Upper lobe of left lung (tissue), 6 donors: ENCODE results near the gene SULF2. TPM values are rescaled to one million over a fixed set of nuclear protein-coding genes. Genes with fewer than 3 reads are reported as not detected.

ENCODE experiments used
- ATAC-seq, 2 donors: fragments of 200-7000 bp; cut with Tn5 transposase; one replicate each; pipeline ENCODE4 v1.9.1; 2022; ENCODE audit warnings: mild to moderate bottlenecking in 2 of 2, moderate library complexity in 2 of 2; ENCODE audit not compliant: low FRiP score in 2 of 2
- DNase-seq, 2 donors: peaks; one replicate each; pipeline ENCODE4 v3.0.0-alpha.2; 2019 to 2020
- H3K27ac ChIP-seq, 4 donors: fragments of 200-600 bp; sonication (generic); one replicate each; pipeline ENCODE4 v1.5.1; 2016 to 2019
- H3K27me3 ChIP-seq, 4 donors: fragments of 200-600 bp; sonication (generic); one replicate each; pipeline ENCODE4 v1.5.1; 2017 to 2019
- H3K36me3 ChIP-seq, 4 donors: fragments of 200-600 bp; sonication (generic); one replicate each; pipeline ENCODE4 v1.5.1; 2016 to 2019
- H3K4me1 ChIP-seq, 4 donors: fragments of 200-600 bp; sonication (generic); one replicate each; pipeline ENCODE4 v1.5.1; 2018 to 2019
- H3K4me3 ChIP-seq, 4 donors: fragments of 200-600 bp; sonication (generic); one replicate each; pipeline ENCODE4 v1.5.1; 2017 to 2019; ENCODE audit warnings: mild to moderate bottlenecking in 2 of 4, moderate library complexity in 1 of 4
- H3K9me3 ChIP-seq, 4 donors: fragments of 200-600 bp; sonication (generic); one replicate each; pipeline ENCODE4 v1.5.1; 2018 to 2019
- CTCF ChIP-seq, 6 experiments: fragments of 450-650 bp in 4 of 6; fragments of 200-600 bp in 2 of 6; sonication (generic) in 2 of 6; IDR thresholded peaks; one replicate each; pipeline ENCODE4 v1.5.1; 2016 to 2019; ENCODE audit warnings: antibody characterized with exemption in 6 of 6
- EP300 ChIP-seq, 4 donors: sonication (generic); formaldehyde crosslinking; IDR thresholded peaks; one replicate each; pipeline ENCODE4 v1.5.1; 2017; ENCODE audit warnings: antibody characterized with exemption in 4 of 4, control low read depth in 2 of 4
- POLR2A ChIP-seq, 4 donors: fragments of 450-650 bp; IDR thresholded peaks; one replicate each; pipeline ENCODE4 v1.5.1; 2016 to 2017; ENCODE audit warnings: antibody characterized with exemption in 4 of 4, mild to moderate bottlenecking in 2 of 4
- POLR2AphosphoS5 ChIP-seq, 2 donors: sonication (generic); formaldehyde crosslinking; IDR thresholded peaks; one replicate each; pipeline ENCODE4 v1.5.1; 2017; ENCODE audit warnings: antibody characterized with exemption in 2 of 2
- WGBS, 2 donors: methylation state at CpG; one replicate each; pipeline ENCODE4 v1.1.5; 2017 to 2018; 5-methylcytosine and 5-hydroxymethylcytosine counted together
- total RNA-seq, 6 donors: library from RNA; depleted of rRNA in 4 of 6; stranded (reverse); fragments of >200 nt in 4 of 6; gene quantifications; one replicate each; pipeline versions ENCODE4 v1.1.0 to v1.2.1, GENCODE V29; 2016 to 2021
- donor health status: DM: no; HTN: no; CAD: no; lungs with moderate emphysema.
- donor health status: DM: no; HTN: yes; CAD: no; lungs with severe emphysema.

Gene SULF2
- total RNA-seq, 6 donors from 2014 or later = 15.0 to 63.8 (median 21.7) TPM

- no peaks in the 10 kb centered on the region for H3K9me3 ChIP-seq
- 59 to 61% methylated on average over 18 of the region's 18 CpGs for WGBS, 2 donors
- peak in 1 of 2 donors; percentile 76 for DNase-seq
- H3K36me3 ChIP-seq = no peaks in the 10 kb centered on the region
- TF ChIP-seq EP300 (IDR thresholded peaks at IDR 0.05) (no peak), CTCF (IDR thresholded peaks at IDR 0.05) (peak; percentile 79 to 87 (median 83))
- no peak overlapping the region for H3K27ac ChIP-seq
- H3K4me3 ChIP-seq = no peak overlapping the region
- peak; percentile 79 to 82 for ATAC-seq
- peaks cover 4 to 18% (median 6%) of the 10 kb centered on the region in 4 donors for H3K4me1 ChIP-seq
- no peaks in the 10 kb centered on the region for H3K27me3 ChIP-seq
Measured at GRCh38 chr20:47725248-47725973, 59.9 kb downstream of the SULF2 start.

- WGBS, 2 donors = 82 to 90% methylated on average over 5 of the region's 5 CpGs
Measured at GRCh38 chr20:47724910-47725247, 60.4 kb downstream of the SULF2 start.

GRCh38 chr20:47724396-47724795 lies 60.9 kb downstream of the SULF2 start:
- ATAC-seq (no peak), DNase-seq (no peak)
- 89% methylated on average over 6 of the region's 6 CpGs for WGBS, 2 donors
- H3K27me3 ChIP-seq = no peaks in the 10 kb centered on the region
- no peaks in the 10 kb centered on the region for H3K36me3 ChIP-seq
- H3K4me1 ChIP-seq = peaks cover 4 to 19% (median 6%) of the 10 kb centered on the region in 4 donors
- TF ChIP-seq POLR2AphosphoS5 (IDR thresholded peaks at IDR 0.05) (no peak), POLR2A (IDR thresholded peaks at IDR 0.05) (no peak), EP300 (IDR thresholded peaks at IDR 0.05) (no peak), CTCF (IDR thresholded peaks at IDR 0.05) (no peak)
- no peaks in the 10 kb centered on the region for H3K9me3 ChIP-seq
- no peak overlapping the region for H3K27ac ChIP-seq
- no peak overlapping the region for H3K4me3 ChIP-seq

More at GRCh38 chr20:47724910-47725247, 60.4 kb downstream of the SULF2 start:
- no peak for DNase-seq
- TF ChIP-seq POLR2A (IDR thresholded peaks at IDR 0.05) (no peak), CTCF (IDR thresholded peaks at IDR 0.05) (no peak), POLR2AphosphoS5 (IDR thresholded peaks at IDR 0.05) (no peak), EP300 (IDR thresholded peaks at IDR 0.05) (no peak)
- Histone ChIP-seq H3K4me3 (no peak overlapping the region), H3K4me1 (peaks cover 4 to 19% (median 6%) of the 10 kb centered on the region in 4 donors), H3K9me3 (no peaks in the 10 kb centered on the region), H3K27me3 (no peaks in the 10 kb centered on the region), H3K36me3 (no peaks in the 10 kb centered on the region), H3K27ac (no peak overlapping the region)
- no peak for ATAC-seq

GRCh38 chr20:47723322-47723721 lies 62.0 kb downstream of the SULF2 start:
- Histone ChIP-seq H3K36me3 (no peaks in the 10 kb centered on the region), H3K9me3 (no peaks in the 10 kb centered on the region), H3K4me1 (peaks cover 4 to 17% (median 5%) of the 10 kb centered on the region in 4 donors), H3K27ac (no peak overlapping the region), H3K4me3 (no peak overlapping the region), H3K27me3 (no peaks in the 10 kb centered on the region)
- TF ChIP-seq CTCF (IDR thresholded peaks at IDR 0.05) (no peak), POLR2A (IDR thresholded peaks at IDR 0.05) (no peak), EP300 (IDR thresholded peaks at IDR 0.05) (no peak), POLR2AphosphoS5 (IDR thresholded peaks at IDR 0.05) (no peak)
- ATAC-seq (no peak), DNase-seq (no peak)
- WGBS, 2 donors = 55 to 67% methylated on average over 10 to 11 of the region's 11 CpGs
